Trophoblast cell (in vitro differentiated cells and primary cell): ENCODE measurements around the gene WDR48.

Experiments used
- DNase-seq, 2 donors: peaks; one replicate each; pipeline ENCODE4 v3.0.0-alpha.2; 2016
- H2AFZ ChIP-seq: 2 replicates; pipeline ENCODE4 v1.6.1; 2013; ENCODE audit warnings: low read length, moderate library complexity, mild to moderate bottlenecking; ENCODE audit not compliant: insufficient read depth, poor library complexity
- H2AK5ac ChIP-seq: 2 replicates; pipeline ENCODE4 v1.6.1; 2013; ENCODE audit warnings: mild to moderate bottlenecking, low read length
- H2BK120ac ChIP-seq: 2 replicates; pipeline ENCODE4 v1.6.1; 2013; ENCODE audit warnings: low read length, mild to moderate bottlenecking, moderate library complexity; ENCODE audit not compliant: insufficient read depth, poor library complexity
- H2BK12ac ChIP-seq: 2 replicates; pipeline ENCODE4 v1.6.1; 2013; ENCODE audit warnings: mild to moderate bottlenecking, low read length, moderate library complexity
- H2BK5ac ChIP-seq: 2 replicates; pipeline ENCODE4 v1.6.1; 2013; ENCODE audit warnings: low read length, low read depth, moderate library complexity, mild to moderate bottlenecking; ENCODE audit not compliant: poor library complexity
- H3K14ac ChIP-seq: 2 replicates; pipeline ENCODE4 v1.6.1; 2013; ENCODE audit warnings: mild to moderate bottlenecking, low read length
- H3K18ac ChIP-seq: 2 replicates; pipeline ENCODE4 v1.6.1; 2013; ENCODE audit warnings: mild to moderate bottlenecking, low read length
- H3K23ac ChIP-seq: 2 replicates; pipeline ENCODE4 v1.6.1; 2013; ENCODE audit warnings: low read length
- H3K27ac ChIP-seq: 2 replicates; pipeline ENCODE4 v1.5.1; 2013; ENCODE audit warnings: low read depth, mild to moderate bottlenecking, inconsistent platforms, low read length, moderate library complexity
- H3K27me3 ChIP-seq: 2 replicates; pipeline ENCODE4 v1.6.1; 2013; ENCODE audit warnings: inconsistent platforms, mild to moderate bottlenecking, low read length, moderate library complexity; ENCODE audit not compliant: insufficient read depth
- H3K36me3 ChIP-seq, 2 experiments: 1 replicate in 1 of 2; 2 replicates in 1 of 2; pipeline ENCODE4 v1.6.1; 2013; ENCODE audit warnings: low read length in 2 of 2, mild to moderate bottlenecking in 2 of 2, moderate library complexity in 1 of 2; ENCODE audit not compliant: insufficient read depth in 2 of 2, control insufficient read depth in 1 of 2
- H3K4ac ChIP-seq: 2 replicates; pipeline ENCODE4 v1.6.1; 2013; ENCODE audit warnings: low read depth, mild to moderate bottlenecking, low read length, moderate library complexity
- H3K4me1 ChIP-seq, 2 experiments: 1 replicate in 1 of 2; 2 replicates in 1 of 2; pipeline ENCODE4 v1.6.1; 2013; ENCODE audit warnings: low read length in 2 of 2, mild to moderate bottlenecking in 2 of 2, moderate library complexity in 1 of 2; ENCODE audit not compliant: insufficient read depth in 2 of 2, control insufficient read depth in 1 of 2
- H3K4me2 ChIP-seq: 2 replicates; pipeline ENCODE4 v1.6.1; 2013; ENCODE audit warnings: inconsistent platforms, mild to moderate bottlenecking, low read length, moderate library complexity
- H3K4me3 ChIP-seq: 2 replicates; pipeline ENCODE4 v1.5.1; 2013; ENCODE audit warnings: mild to moderate bottlenecking, low read depth, low read length, inconsistent platforms
- H3K79me1 ChIP-seq: one replicate; pipeline ENCODE4 v1.6.1; 2013; ENCODE audit warnings: low read length
- H3K79me2 ChIP-seq: 2 replicates; pipeline ENCODE4 v1.6.1; 2013; ENCODE audit warnings: low read length, mild to moderate bottlenecking; ENCODE audit not compliant: control insufficient read depth, insufficient read depth, poor library complexity
- H3K9ac ChIP-seq: 2 replicates; pipeline ENCODE4 v1.6.1; 2013; ENCODE audit warnings: mild to moderate bottlenecking, low read length
- H3K9me3 ChIP-seq: 2 replicates; pipeline ENCODE4 v1.6.1; 2013; ENCODE audit warnings: low read depth, mild to moderate bottlenecking, control low read depth, inconsistent platforms, low read length; ENCODE audit not compliant: insufficient read depth
- H4K12ac ChIP-seq: 2 replicates; pipeline ENCODE4 v1.6.1; 2013; ENCODE audit warnings: low read depth, mild to moderate bottlenecking, low read length, moderate library complexity
- H4K8ac ChIP-seq: 2 replicates; pipeline ENCODE4 v1.6.1; 2013; ENCODE audit warnings: low read depth, mild to moderate bottlenecking, low read length, moderate library complexity
- H4K91ac ChIP-seq: one replicate; pipeline ENCODE4 v1.6.1; 2013; ENCODE audit warnings: low read depth, mild to moderate bottlenecking, low read length, moderate library complexity
- WGBS: extraction: QIAGEN DNeasy Blood & Tissue Kit; methylation state at CpG from one replicate; pipeline ENCODE4 v1.1.7; 2013; ENCODE audit warnings: missing lambda C conversion rate; ENCODE audit not compliant: insufficient read length, insufficient coverage; ENCODE audit errors: extremely low coverage; 5-methylcytosine and 5-hydroxymethylcytosine counted together

WDR48 gene

GRCh38 chr3:39133822-39134221, 82.0 kb downstream of the WDR48 start:
- H3K79me1 ChIP-seq = no peaks in the 10 kb centered on the region
- no peak for DNase-seq
- no peak overlapping the region for H3K23ac ChIP-seq
- H2BK12ac ChIP-seq = no peak overlapping the region
- no CpG with 5 or more reads among the region's 6 CpGs for WGBS
- H3K9ac ChIP-seq = no peak overlapping the region
- no peak overlapping the region for H2BK120ac ChIP-seq
- H3K4me3 ChIP-seq = no peak overlapping the region
- H3K36me3 ChIP-seq = peaks cover 6 to 8% of the 10 kb centered on the region in 2 experiments
- no peaks in the 10 kb centered on the region for H3K9me3 ChIP-seq
- no peak overlapping the region for H3K4me2 ChIP-seq
- H4K8ac ChIP-seq = no peak overlapping the region
- H3K79me2 ChIP-seq = no peaks in the 10 kb centered on the region
- peaks cover 0 to 6% of the 10 kb centered on the region in 2 experiments for H3K4me1 ChIP-seq
- H3K14ac ChIP-seq = no peak overlapping the region
- H3K4ac ChIP-seq = no peak overlapping the region
- H2AFZ ChIP-seq = no peak overlapping the region
- H4K12ac ChIP-seq = no peak overlapping the region
- H2BK5ac ChIP-seq = no peak overlapping the region
- no peak overlapping the region for H3K18ac ChIP-seq
- H4K91ac ChIP-seq = no peak overlapping the region
- H2AK5ac ChIP-seq = no peak overlapping the region
- no peak overlapping the region for H3K27ac ChIP-seq
- no peaks in the 10 kb centered on the region for H3K27me3 ChIP-seq

GRCh38 chr3:39134305-39134704, 82.5 kb downstream of the WDR48 start:
- Histone ChIP-seq H3K4ac (no peak overlapping the region), H2BK12ac (no peak overlapping the region), H3K79me1 (no peaks in the 10 kb centered on the region), H3K36me3 (peaks cover 6 to 11% of the 10 kb centered on the region in 2 experiments), H3K9ac (no peak overlapping the region), H3K4me1 (peaks cover 0 to 6% of the 10 kb centered on the region in 2 experiments), H3K4me2 (no peak overlapping the region), H3K27ac (no peak overlapping the region), H3K79me2 (no peaks in the 10 kb centered on the region), H4K12ac (no peak overlapping the region), H4K91ac (no peak overlapping the region), H3K27me3 (no peaks in the 10 kb centered on the region), H2BK120ac (no peak overlapping the region), H2AFZ (no peak overlapping the region), H4K8ac (no peak overlapping the region), H3K14ac (no peak overlapping the region), H2AK5ac (no peak overlapping the region), H3K4me3 (no peak overlapping the region), H3K9me3 (no peaks in the 10 kb centered on the region), H3K18ac (no peak overlapping the region), H2BK5ac (no peak overlapping the region), H3K23ac (no peak overlapping the region)
- no peak for DNase-seq
- no CpG with 5 or more reads among the region's 7 CpGs for WGBS

- no peaks in the 10 kb centered on the region for H3K79me2 ChIP-seq
- H4K8ac ChIP-seq = no peak overlapping the region
- peaks cover 9 to 11% of the 10 kb centered on the region in 2 experiments for H3K36me3 ChIP-seq
- H2AFZ ChIP-seq = no peak overlapping the region
- H3K27ac ChIP-seq = no peak overlapping the region
- H4K91ac ChIP-seq = no peak overlapping the region
- no CpG with 5 or more reads among the region's 8 CpGs for WGBS
- H3K27me3 ChIP-seq = no peaks in the 10 kb centered on the region
- no peak overlapping the region for H2AK5ac ChIP-seq
- no peaks in the 10 kb centered on the region for H3K79me1 ChIP-seq
- no peak overlapping the region for H3K14ac ChIP-seq
- H3K23ac ChIP-seq = no peak overlapping the region
- H3K18ac ChIP-seq = no peak overlapping the region
- no peak overlapping the region for H3K4me2 ChIP-seq
- no peak overlapping the region for H3K4ac ChIP-seq
- no peak overlapping the region for H3K9ac ChIP-seq
- peaks cover under 1 to 6% of the 10 kb centered on the region in 2 experiments for H3K4me1 ChIP-seq
- H2BK120ac ChIP-seq = no peak overlapping the region
- H4K12ac ChIP-seq = no peak overlapping the region
- no peak overlapping the region for H3K4me3 ChIP-seq
- no peaks in the 10 kb centered on the region for H3K9me3 ChIP-seq
- no peak overlapping the region for H2BK12ac ChIP-seq
- no peak for DNase-seq
- H2BK5ac ChIP-seq = no peak overlapping the region
These were observed 83.5 kb downstream of the WDR48 start for GRCh38 chr3:39135170-39135805.

GRCh38 chr3:39136533-39137434, 85.0 kb downstream of the WDR48 start:
- no CpG with 5 or more reads among the region's 21 CpGs for WGBS
- no peak overlapping the region for H3K9ac ChIP-seq
- no peak overlapping the region for H4K12ac ChIP-seq
- no peak overlapping the region for H2BK5ac ChIP-seq
- H4K91ac ChIP-seq = no peak overlapping the region
- H2AFZ ChIP-seq = no peak overlapping the region
- no peak overlapping the region for H3K18ac ChIP-seq
- peaks cover 13 to 21% of the 10 kb centered on the region in 2 experiments for H3K4me1 ChIP-seq
- no peak overlapping the region for H3K14ac ChIP-seq
- no peak overlapping the region for H2BK12ac ChIP-seq
- no peak overlapping the region for H3K4me2 ChIP-seq
- no peak overlapping the region for H2BK120ac ChIP-seq
- no peak overlapping the region for H3K4me3 ChIP-seq
- H2AK5ac ChIP-seq = no peak overlapping the region
- peaks cover 2% of the 10 kb centered on the region for H3K79me1 ChIP-seq
- no peaks in the 10 kb centered on the region for H3K27me3 ChIP-seq
- no peaks in the 10 kb centered on the region for H3K9me3 ChIP-seq
- no peak for DNase-seq
- H4K8ac ChIP-seq = no peak overlapping the region
- H3K23ac ChIP-seq = no peak overlapping the region
- no peak overlapping the region for H3K27ac ChIP-seq
- no peak overlapping the region for H3K4ac ChIP-seq
- H3K79me2 ChIP-seq = peaks cover 2% of the 10 kb centered on the region
- H3K36me3 ChIP-seq = peaks cover 17 to 23% of the 10 kb centered on the region in 2 experiments
